ENCODE results near the gene ZNF18.

DNA sequence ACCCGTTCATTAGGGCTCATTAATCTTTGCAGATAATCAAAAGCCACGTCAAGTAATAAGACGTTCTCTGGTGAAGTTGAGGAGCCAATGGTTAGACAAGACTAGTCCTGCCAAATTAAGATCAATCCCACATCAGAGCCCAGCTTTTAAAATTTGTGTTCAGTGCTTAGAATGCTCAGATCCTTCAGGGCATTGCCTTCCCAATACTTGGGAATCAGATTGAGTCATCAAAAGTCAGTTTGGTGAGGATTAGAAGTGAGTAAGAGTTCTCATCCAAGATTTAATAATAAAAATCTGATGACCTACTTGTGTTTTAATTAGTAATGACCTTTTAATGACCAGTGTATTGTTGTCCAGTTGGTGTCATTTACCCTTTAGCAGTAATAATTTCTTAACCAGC, 43.2 kb upstream of the ZNF18 start:
- TF ChIP-seq POLR2A (IDR thresholded peaks at IDR 0.05; ENCODE audit: low read depth, low read length), result no peak
- TF ChIP-seq POLR2AphosphoS5 (IDR thresholded peaks at IDR 0.05; ENCODE audit: low read depth, low read length), result no peak
- TF ChIP-seq SPI1 (IDR thresholded peaks at IDR 0.05; ENCODE audit: low read depth, low read length), result no peak
- TF ChIP-seq TAF1 (IDR thresholded peaks at IDR 0.05; ENCODE audit: low read depth, low read length), result no peak

Measured in GM12891 (cell line).